ENCODE measurements around the gene SNN. TPM values are rescaled to one million over a fixed set of nuclear protein-coding genes. Genes with fewer than 3 reads are reported as not detected.

The SNN gene
- polyA plus RNA-seq, 2 of the 4 experiments (the other 2 are of a cell fraction) = 6.3 to 10.7 TPM

DNA sequence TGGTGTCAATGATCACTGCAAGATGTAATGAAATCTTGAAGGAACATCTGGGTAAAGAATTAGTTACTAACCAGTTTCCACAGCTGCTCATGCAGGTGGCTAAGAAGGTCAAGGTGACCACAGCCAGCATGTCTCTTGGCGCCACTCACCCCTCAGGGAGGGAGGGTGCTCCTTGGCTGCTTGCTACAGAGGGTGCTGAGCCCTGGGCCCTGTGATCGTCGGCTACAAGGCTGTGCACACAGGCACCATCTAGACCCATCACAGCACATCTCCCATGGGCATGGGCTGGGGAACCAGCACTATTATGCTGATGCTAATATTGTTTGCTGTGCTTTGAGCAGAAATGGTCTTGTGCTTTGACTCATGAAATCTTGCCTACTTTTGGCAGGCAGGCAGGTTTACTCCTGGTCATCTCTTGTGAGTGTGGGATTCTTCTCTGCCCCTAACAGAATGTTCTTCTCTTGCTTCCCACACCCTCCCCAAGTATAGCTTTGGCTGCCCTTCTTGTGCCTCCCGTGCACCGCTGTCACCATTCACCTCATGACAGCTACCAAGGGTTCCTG, 38.0 kb downstream of the SNN start:
- WGBS (ENCODE audit: missing lambda C conversion rate) = 98% methylated on average over 5 of the region's 5 CpGs
- ATAC-seq = no peak; a peak in 2 of 6 replicates
- H3K27ac ChIP-seq = no peak overlapping the region; a peak in 1 of 6 replicates
- no peak for DNase-seq (ENCODE audit: low read depth in 1 of 2, low spot score in 1 of 2)
- TF ChIP-seq, protein P1, sequence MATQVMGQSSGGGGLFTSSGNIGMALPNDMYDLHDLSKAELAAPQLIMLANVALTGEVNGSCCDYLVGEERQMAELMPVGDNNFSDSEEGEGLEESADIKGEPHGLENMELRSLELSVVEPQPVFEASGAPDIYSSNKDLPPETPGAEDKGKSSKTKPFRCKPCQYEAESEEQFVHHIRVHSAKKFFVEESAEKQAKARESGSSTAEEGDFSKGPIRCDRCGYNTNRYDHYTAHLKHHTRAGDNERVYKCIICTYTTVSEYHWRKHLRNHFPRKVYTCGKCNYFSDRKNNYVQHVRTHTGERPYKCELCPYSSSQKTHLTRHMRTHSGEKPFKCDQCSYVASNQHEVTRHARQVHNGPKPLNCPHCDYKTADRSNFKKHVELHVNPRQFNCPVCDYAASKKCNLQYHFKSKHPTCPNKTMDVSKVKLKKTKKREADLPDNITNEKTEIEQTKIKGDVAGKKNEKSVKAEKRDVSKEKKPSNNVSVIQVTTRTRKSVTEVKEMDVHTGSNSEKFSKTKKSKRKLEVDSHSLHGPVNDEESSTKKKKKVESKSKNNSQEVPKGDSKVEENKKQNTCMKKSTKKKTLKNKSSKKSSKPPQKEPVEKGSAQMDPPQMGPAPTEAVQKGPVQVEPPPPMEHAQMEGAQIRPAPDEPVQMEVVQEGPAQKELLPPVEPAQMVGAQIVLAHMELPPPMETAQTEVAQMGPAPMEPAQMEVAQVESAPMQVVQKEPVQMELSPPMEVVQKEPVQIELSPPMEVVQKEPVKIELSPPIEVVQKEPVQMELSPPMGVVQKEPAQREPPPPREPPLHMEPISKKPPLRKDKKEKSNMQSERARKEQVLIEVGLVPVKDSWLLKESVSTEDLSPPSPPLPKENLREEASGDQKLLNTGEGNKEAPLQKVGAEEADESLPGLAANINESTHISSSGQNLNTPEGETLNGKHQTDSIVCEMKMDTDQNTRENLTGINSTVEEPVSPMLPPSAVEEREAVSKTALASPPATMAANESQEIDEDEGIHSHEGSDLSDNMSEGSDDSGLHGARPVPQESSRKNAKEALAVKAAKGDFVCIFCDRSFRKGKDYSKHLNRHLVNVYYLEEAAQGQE (IDR thresholded peaks at IDR 0.05) = no peak
- CTCF ChIA-PET = interaction anchor here (0.7 to 2.7 kb wide), 4 partner anchors 9 to 325 kb away, joined by 3 to 16 read pairs (median 6); no protein-coding TSS in a partner anchor
- POLR2A ChIA-PET = no interaction called here
- H3K4me3 ChIP-seq = no peak overlapping the region
- no peak for FAIRE-seq
- H3K4me2 ChIP-seq = no peak overlapping the region
- peaks cover 14% of the 10 kb centered on the region for H3K4me1 ChIP-seq
- no peaks in the 10 kb centered on the region for H3K9me3 ChIP-seq

DNA sequence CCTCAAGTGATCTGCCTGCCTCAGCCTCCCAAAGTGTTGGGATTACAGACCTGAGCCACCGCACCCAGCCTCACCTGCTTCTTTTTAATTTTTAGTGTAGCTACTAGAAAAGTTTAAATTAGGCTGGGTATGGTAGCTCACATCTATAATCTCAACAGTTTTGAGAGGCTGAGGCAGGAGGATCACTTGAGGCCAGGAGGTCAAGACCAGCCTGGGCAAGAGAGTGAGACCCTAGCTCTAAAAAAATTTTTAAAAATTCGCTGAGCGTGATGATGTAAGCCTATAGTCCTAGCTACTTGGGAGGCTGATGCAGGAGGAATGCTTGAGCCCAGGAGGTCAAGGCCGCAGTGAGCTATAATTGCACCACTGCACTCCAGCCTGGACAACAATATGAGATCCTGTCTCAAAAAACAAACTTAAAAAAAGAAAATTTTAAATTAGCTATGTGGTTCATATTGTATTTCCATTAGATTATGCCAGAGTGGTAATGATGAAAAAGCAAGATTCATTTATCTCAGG, 39.5 kb downstream of the SNN start:
- TF ChIP-seq HOXA7 (CRISPR knock-in tag; IDR thresholded peaks at IDR 0.05) = no peak
- TF ChIP-seq KDM5A (IDR thresholded peaks at IDR 0.05) = no peak
- TF ChIP-seq ZSCAN20 (CRISPR knock-in tag; IDR thresholded peaks at IDR 0.05) = no peak
- no peak for TF ChIP-seq CHD2 (IDR thresholded peaks at IDR 0.05; ENCODE audit: low read length, partially characterized antibody)
- no peak for TF ChIP-seq RAD21 (conservative IDR thresholded peaks at IDR 0.05 in 1 of 2, IDR thresholded peaks at IDR 0.05 in 1 of 2)
- no peak for TF ChIP-seq RCOR1 (IDR thresholded peaks at IDR 0.05; ENCODE audit: low read depth, low read length)
- no peak for TF ChIP-seq PHF8 (IDR thresholded peaks at IDR 0.05; ENCODE audit: borderline replicate concordance, low read depth)
- no peak for TF ChIP-seq GATA3 (IDR thresholded peaks at IDR 0.05; ENCODE audit: borderline replicate concordance)
- no peak for TF ChIP-seq MAZ (IDR thresholded peaks at IDR 0.05; ENCODE audit: borderline replicate concordance, low read depth, low read length)
- TF ChIP-seq, protein P2, sequence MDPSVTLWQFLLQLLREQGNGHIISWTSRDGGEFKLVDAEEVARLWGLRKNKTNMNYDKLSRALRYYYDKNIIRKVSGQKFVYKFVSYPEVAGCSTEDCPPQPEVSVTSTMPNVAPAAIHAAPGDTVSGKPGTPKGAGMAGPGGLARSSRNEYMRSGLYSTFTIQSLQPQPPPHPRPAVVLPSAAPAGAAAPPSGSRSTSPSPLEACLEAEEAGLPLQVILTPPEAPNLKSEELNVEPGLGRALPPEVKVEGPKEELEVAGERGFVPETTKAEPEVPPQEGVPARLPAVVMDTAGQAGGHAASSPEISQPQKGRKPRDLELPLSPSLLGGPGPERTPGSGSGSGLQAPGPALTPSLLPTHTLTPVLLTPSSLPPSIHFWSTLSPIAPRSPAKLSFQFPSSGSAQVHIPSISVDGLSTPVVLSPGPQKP (IDR thresholded peaks at IDR 0.05; ENCODE audit: low read depth, low read length) = no peak
- TF ChIP-seq BHLHE40 (IDR thresholded peaks at IDR 0.05; ENCODE audit: low read depth, low read length) = no peak
- Histone ChIP-seq H3K9me3 (no peaks in the 10 kb centered on the region), H3K27ac (peak overlapping the region in 1 of 2 experiments; percentile 26; a peak in 1 of 6 replicates), H3K4me1 (peaks cover 13% of the 10 kb centered on the region), H3K4me2 (no peak overlapping the region), H3K4me3 (no peak overlapping the region)
- DNase-seq (ENCODE audit: low read depth in 1 of 2, low spot score in 1 of 2) (no peak), FAIRE-seq (no peak), ATAC-seq (no peak)
- WGBS (ENCODE audit: missing lambda C conversion rate) = 90% methylated on average over 4 of the region's 4 CpGs
- ChIA-PET CTCF (interaction anchor here (0.8 to 2.7 kb wide), 8 partner anchors 29 to 739 kb away, joined by 3 to 16 read pairs (median 4); no protein-coding TSS in a partner anchor), POLR2A (no interaction called here)

DNA sequence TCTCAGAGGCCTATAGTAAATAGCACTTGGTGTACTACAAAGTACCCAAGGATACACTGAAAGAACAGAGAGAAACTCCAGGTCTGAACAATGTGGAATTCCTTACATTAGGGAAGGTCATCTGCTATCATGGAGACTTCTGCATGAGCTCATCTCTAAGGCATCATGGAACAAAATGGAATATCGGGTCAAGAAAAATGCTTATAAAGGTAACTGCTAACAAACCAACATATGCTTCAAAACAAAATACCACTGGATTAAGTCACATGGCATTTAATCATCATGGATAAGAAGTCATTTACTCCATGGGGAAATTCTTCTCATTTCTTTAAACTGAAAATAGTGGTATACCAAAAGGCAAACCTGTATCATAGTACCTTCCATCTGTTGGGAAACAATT, 40.2 kb downstream of the SNN start:
- ATAC-seq (no peak), FAIRE-seq (no peak), DNase-seq (ENCODE audit: low read depth in 1 of 2, low spot score in 1 of 2) (no peak)
- CTCF ChIA-PET = interaction anchor here (1.2 to 2.7 kb wide), 4 partner anchors 29 to 312 kb away, joined by 3 to 16 read pairs (median 6); no protein-coding TSS in a partner anchor
- Histone ChIP-seq H3K9me3 (no peaks in the 10 kb centered on the region), H3K27ac (peak overlapping the region in 1 of 2 experiments; percentile 26; a peak in 1 of 6 replicates), H3K4me3 (no peak overlapping the region), H3K4me2 (no peak overlapping the region), H3K4me1 (peaks cover 13% of the 10 kb centered on the region)
- POLR2A ChIA-PET = no interaction called here
- WGBS (ENCODE audit: missing lambda C conversion rate) = 82% methylated on average over 1 of the region's 1 CpG
- TF ChIP-seq JUNB (IDR thresholded peaks at IDR 0.05) (no peak), HEYL (CRISPR knock-in tag; IDR thresholded peaks at IDR 0.05) (no peak), PHF8 (IDR thresholded peaks at IDR 0.05; ENCODE audit: borderline replicate concordance, low read depth) (no peak), HOXA7 (CRISPR knock-in tag; IDR thresholded peaks at IDR 0.05) (no peak), POLR2AphosphoS2 (conservative IDR thresholded peaks at IDR 0.05; ENCODE audit: low read length) (no peak)
- TF ChIP-seq, protein P2 (IDR thresholded peaks at IDR 0.05; ENCODE audit: low read depth, low read length) = no peak
- TF ChIP-seq, protein P3, sequence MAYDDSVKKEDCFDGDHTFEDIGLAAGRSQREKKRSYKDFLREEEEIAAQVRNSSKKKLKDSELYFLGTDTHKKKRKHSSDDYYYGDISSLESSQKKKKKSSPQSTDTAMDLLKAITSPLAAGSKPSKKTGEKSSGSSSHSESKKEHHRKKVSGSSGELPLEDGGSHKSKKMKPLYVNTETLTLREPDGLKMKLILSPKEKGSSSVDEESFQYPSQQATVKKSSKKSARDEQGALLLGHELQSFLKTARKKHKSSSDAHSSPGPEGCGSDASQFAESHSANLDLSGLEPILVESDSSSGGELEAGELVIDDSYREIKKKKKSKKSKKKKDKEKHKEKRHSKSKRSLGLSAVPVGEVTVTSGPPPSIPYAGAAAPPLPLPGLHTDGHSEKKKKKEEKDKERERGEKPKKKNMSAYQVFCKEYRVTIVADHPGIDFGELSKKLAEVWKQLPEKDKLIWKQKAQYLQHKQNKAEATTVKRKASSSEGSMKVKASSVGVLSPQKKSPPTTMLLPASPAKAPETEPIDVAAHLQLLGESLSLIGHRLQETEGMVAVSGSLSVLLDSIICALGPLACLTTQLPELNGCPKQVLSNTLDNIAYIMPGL (CRISPR knock-in tag; IDR thresholded peaks at IDR 0.05; ENCODE audit: borderline replicate concordance) = no peak
- TF ChIP-seq, protein P4, sequence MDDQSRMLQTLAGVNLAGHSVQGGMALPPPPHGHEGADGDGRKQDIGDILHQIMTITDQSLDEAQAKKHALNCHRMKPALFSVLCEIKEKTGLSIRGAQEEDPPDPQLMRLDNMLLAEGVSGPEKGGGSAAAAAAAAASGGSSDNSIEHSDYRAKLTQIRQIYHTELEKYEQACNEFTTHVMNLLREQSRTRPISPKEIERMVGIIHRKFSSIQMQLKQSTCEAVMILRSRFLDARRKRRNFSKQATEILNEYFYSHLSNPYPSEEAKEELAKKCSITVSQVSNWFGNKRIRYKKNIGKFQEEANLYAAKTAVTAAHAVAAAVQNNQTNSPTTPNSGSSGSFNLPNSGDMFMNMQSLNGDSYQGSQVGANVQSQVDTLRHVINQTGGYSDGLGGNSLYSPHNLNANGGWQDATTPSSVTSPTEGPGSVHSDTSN (IDR thresholded peaks at IDR 0.05) = no peak
- TF ChIP-seq, protein P1 (IDR thresholded peaks at IDR 0.05) = no peak

Data from A549 (cell line).